MCF 10A (cell line): ENCODE results near the gene PADI4. TPM values are rescaled to one million over a fixed set of nuclear protein-coding genes. Genes with fewer than 3 reads are reported as not detected.

Experiments used
- BruUV-seq: library from RNA; stranded (reverse); fragments of 400-500 nt; replicated peaks from 2 replicates; lab custom pipeline; 2021; lab: Mats Ljungman, UMichigan
- CTCF ChIA-PET: fragments of 300-600 bp; sonication (Branson Sonifier 250); formaldehyde crosslinking; extraction: SDS; loops from one replicate; lab custom pipeline; 2021; ENCODE audit warnings: antibody characterized with exemption, inconsistent platforms; lab: Yijun Ruan, JAX
- POLR2A ChIA-PET: fragments of 300-600, 350-650 bp; sonication (Branson Sonifier 250); formaldehyde crosslinking; extraction: SDS; loops from one replicate; lab custom pipeline; 2020; ENCODE audit warnings: antibody characterized with exemption, inconsistent platforms; lab: Yijun Ruan, JAX
- DNase-seq: peaks from one replicate; pipeline ENCODE4 v3.0.0-alpha.2; 2018; ENCODE audit not compliant: unreplicated experiment
- H3K27ac Mint-ChIP-seq: one replicate; pipeline ENCODE4 v1.8.0; 2022; ENCODE audit warnings: mild to moderate bottlenecking, low read depth, mixed read lengths; ENCODE audit not compliant: unreplicated experiment
- H3K27me3 Mint-ChIP-seq: one replicate; pipeline ENCODE4 v1.8.0; 2022; ENCODE audit warnings: mixed read lengths; ENCODE audit not compliant: insufficient read depth, unreplicated experiment
- H3K36me3 Mint-ChIP-seq: one replicate; pipeline ENCODE4 v1.8.0; 2022; ENCODE audit warnings: mild to moderate bottlenecking, moderate library complexity, mixed read lengths; ENCODE audit not compliant: insufficient read depth, unreplicated experiment
- H3K4me1 Mint-ChIP-seq: one replicate; pipeline ENCODE4 v1.8.0; 2022; ENCODE audit warnings: mixed read lengths; ENCODE audit not compliant: insufficient read depth, unreplicated experiment
- H3K4me3 Mint-ChIP-seq: one replicate; pipeline ENCODE4 v1.8.0; 2022; ENCODE audit warnings: mild to moderate bottlenecking, moderate library complexity, mixed read lengths; ENCODE audit not compliant: unreplicated experiment
- H3K9me3 Mint-ChIP-seq: one replicate; pipeline ENCODE4 v1.8.0; 2022; ENCODE audit warnings: mixed read lengths; ENCODE audit not compliant: unreplicated experiment
- intact Hi-C: fragments of 100-400 bp; cut with micrococcal nuclease; formaldehyde crosslinking; loops from 2 replicates; pipeline ENCODE4 v1.14.1; 2022
- total RNA-seq: library from RNA; stranded (reverse); gene quantifications from 2 replicates; pipeline ENCODE4 v1.2.3, GENCODE V29; 2022
- TF ChIP-seq, protein P1 (sequence below): fragments of 200-600 bp; IDR thresholded peaks from one replicate; pipeline ENCODE4 v1.8.0; 2022; ENCODE audit warnings: antibody characterized with exemption, mild to moderate bottlenecking; ENCODE audit not compliant: unreplicated experiment

PADI4 gene
- total RNA-seq, 1 experiment from 2014 or later = 0.51 TPM

DNA sequence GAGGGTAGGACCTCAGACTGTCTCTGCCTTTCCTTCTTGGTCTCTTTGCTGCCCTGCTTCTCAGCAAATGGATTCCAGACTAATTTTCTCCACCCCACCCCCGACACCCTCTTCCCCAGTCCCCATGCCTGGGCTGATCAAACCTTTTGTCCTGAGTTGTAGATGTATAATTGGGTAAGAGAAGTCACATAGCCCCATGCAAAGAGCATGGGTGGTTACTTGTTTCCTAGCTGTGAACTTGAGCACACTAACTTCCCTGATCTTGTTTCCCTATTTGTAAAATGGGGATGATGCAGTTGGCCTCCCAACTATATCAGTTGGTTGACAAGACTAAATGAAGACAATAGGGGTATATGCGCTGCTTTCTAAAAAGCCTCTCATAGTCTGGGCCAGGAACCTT lies 73.2 kb downstream of the PADI4 start:
- CTCF ChIA-PET = interaction anchor here (1.1 kb wide), 1 partner anchor 46 kb away, joined by 4 read pairs; no protein-coding TSS in a partner anchor

DNA sequence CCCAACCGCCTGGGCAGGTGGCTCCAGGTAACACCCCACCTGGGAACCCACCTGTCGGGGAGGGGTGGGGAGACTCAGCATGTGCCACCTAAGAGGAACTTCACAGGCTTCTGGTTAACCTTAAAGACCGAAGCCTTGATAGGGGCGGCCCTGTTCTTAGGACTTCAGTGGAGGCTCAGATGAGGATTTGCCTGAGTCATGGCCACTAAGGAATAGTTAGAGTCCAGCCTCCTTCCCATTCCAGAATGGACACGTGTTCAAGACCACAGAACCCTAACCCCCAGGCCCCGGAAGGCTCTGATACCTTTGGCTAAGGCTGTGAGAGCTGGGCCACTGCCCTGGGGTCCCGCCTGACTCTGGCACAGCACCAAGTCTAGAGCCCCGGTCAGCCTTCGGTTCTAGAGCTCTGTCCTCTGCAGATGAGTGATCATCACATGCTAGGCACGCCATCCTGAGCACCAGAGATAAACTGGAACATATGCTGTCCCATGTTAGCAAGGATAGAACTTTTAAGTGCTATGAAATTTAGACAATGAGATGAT lies 84.3 kb downstream of the PADI4 start:
- intact Hi-C loops = no loop called here
- Mint-ChIP-seq H3K27ac (no peak overlapping the region), H3K36me3 (no peaks in the 10 kb centered on the region), H3K4me3 (no peak overlapping the region), H3K4me1 (no peaks in the 10 kb centered on the region), H3K27me3 (no peaks in the 10 kb centered on the region), H3K9me3 (no peaks in the 10 kb centered on the region)
- ChIA-PET POLR2A (no interaction called here), CTCF (interaction anchor here (0.6 kb wide), 1 partner anchor 307 kb away, joined by 3 read pairs; no protein-coding TSS in a partner anchor)
- no TSS peak for BruUV-seq
- TF ChIP-seq, protein P1, sequence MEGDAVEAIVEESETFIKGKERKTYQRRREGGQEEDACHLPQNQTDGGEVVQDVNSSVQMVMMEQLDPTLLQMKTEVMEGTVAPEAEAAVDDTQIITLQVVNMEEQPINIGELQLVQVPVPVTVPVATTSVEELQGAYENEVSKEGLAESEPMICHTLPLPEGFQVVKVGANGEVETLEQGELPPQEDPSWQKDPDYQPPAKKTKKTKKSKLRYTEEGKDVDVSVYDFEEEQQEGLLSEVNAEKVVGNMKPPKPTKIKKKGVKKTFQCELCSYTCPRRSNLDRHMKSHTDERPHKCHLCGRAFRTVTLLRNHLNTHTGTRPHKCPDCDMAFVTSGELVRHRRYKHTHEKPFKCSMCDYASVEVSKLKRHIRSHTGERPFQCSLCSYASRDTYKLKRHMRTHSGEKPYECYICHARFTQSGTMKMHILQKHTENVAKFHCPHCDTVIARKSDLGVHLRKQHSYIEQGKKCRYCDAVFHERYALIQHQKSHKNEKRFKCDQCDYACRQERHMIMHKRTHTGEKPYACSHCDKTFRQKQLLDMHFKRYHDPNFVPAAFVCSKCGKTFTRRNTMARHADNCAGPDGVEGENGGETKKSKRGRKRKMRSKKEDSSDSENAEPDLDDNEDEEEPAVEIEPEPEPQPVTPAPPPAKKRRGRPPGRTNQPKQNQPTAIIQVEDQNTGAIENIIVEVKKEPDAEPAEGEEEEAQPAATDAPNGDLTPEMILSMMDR = no peak
- no peak for DNase-seq

More for the DNA sequence above, 73.2 kb downstream of the PADI4 start:
- POLR2A ChIA-PET = no interaction called here
- intact Hi-C loops = no loop called here
- H3K27ac Mint-ChIP-seq = no peak overlapping the region
- DNase-seq = no peak
- BruUV-seq = no TSS peak
- H3K4me3 Mint-ChIP-seq = no peak overlapping the region
- no peaks in the 10 kb centered on the region for H3K36me3 Mint-ChIP-seq
- no peaks in the 10 kb centered on the region for H3K27me3 Mint-ChIP-seq
- H3K4me1 Mint-ChIP-seq = no peaks in the 10 kb centered on the region
- TF ChIP-seq, protein P1 = no peak
- H3K9me3 Mint-ChIP-seq = no peaks in the 10 kb centered on the region

DNA sequence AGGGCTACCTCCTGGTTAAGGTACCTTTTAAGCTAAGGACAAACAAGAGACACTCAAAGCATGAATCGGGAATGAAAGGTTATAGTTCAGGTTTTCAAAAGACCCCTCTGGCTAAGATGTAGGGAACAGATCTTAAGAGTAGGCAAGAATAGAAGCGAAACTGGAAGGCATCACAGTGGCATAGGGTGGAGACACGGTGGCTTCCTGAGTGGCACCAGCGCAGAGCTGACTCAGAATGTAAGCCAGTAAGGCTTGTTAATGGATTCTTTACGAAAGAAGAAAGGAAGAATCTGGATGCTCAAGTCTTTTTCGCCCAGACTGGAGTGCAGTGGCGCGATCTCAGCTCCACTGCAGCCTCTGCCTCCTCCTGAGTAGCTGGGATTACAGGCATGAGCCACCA lies 85.2 kb downstream of the PADI4 start:
- TF ChIP-seq, protein P1 = no peak
- Mint-ChIP-seq H3K36me3 (no peaks in the 10 kb centered on the region), H3K27me3 (no peaks in the 10 kb centered on the region), H3K4me3 (no peak overlapping the region), H3K4me1 (no peaks in the 10 kb centered on the region), H3K27ac (no peak overlapping the region), H3K9me3 (no peaks in the 10 kb centered on the region)
- no TSS peak for BruUV-seq
- ChIA-PET POLR2A (no interaction called here), CTCF (no interaction called here)
- intact Hi-C loops = no loop called here
- DNase-seq = no peak

- intact Hi-C loops = no loop called here
- BruUV-seq = no TSS peak
- DNase-seq = no peak
- POLR2A ChIA-PET = no interaction called here
- no peak overlapping the region for H3K27ac Mint-ChIP-seq
- TF ChIP-seq, protein P1 = no peak
- H3K36me3 Mint-ChIP-seq = no peaks in the 10 kb centered on the region
- H3K4me3 Mint-ChIP-seq = no peak overlapping the region
- no peaks in the 10 kb centered on the region for H3K9me3 Mint-ChIP-seq
- CTCF ChIA-PET = interaction anchor here (0.5 to 1.1 kb wide), 3 partner anchors 7 to 323 kb away, joined by 3 read pairs; no protein-coding TSS in a partner anchor
- H3K4me1 Mint-ChIP-seq = peaks cover 7% of the 10 kb centered on the region
- H3K27me3 Mint-ChIP-seq = no peaks in the 10 kb centered on the region
Measured at GRCh38 chr1:17397910-17398695, 90.1 kb downstream of the PADI4 start.
